GM20000 (cell line): Measurements from ENCODE around the gene TRAF3IP1.

Source experiments
- DNase-seq: peaks from one replicate; pipeline ENCODE4 v3.0.0; 2012; ENCODE audit warnings: low spot score
- TF ChIP-seq, protein P1 (sequence below): IDR thresholded peaks from 2 replicates; pipeline ENCODE4 v1.5.1; 2012; ENCODE audit warnings: mild to moderate bottlenecking, control low read depth; ENCODE audit errors: extremely low read depth, missing control alignments

TRAF3IP1 gene

DNA sequence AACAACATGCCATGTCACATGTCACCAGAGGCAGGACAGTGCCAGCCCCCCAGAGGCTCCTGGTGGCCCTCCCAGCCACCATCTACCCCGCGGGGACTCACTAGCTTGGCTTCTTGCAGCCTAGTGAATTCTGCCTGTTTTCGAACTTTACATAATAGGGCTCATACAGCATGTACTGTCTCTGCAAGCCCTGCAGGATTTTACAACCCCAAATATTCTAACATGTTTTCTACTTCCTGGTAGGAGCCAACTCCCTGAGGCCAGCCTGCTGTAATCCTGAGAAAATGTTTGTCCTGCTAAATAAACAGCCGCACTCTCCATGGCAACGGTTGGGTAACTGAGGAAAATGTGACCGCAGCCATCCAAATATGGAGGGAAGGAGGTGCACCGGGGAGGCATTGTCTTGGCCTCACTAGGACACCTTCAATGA is 34.6 kb upstream of the TRAF3IP1 start:
- DNase-seq, result no peak
- TF ChIP-seq, protein P1, sequence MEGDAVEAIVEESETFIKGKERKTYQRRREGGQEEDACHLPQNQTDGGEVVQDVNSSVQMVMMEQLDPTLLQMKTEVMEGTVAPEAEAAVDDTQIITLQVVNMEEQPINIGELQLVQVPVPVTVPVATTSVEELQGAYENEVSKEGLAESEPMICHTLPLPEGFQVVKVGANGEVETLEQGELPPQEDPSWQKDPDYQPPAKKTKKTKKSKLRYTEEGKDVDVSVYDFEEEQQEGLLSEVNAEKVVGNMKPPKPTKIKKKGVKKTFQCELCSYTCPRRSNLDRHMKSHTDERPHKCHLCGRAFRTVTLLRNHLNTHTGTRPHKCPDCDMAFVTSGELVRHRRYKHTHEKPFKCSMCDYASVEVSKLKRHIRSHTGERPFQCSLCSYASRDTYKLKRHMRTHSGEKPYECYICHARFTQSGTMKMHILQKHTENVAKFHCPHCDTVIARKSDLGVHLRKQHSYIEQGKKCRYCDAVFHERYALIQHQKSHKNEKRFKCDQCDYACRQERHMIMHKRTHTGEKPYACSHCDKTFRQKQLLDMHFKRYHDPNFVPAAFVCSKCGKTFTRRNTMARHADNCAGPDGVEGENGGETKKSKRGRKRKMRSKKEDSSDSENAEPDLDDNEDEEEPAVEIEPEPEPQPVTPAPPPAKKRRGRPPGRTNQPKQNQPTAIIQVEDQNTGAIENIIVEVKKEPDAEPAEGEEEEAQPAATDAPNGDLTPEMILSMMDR, result no peak

DNA sequence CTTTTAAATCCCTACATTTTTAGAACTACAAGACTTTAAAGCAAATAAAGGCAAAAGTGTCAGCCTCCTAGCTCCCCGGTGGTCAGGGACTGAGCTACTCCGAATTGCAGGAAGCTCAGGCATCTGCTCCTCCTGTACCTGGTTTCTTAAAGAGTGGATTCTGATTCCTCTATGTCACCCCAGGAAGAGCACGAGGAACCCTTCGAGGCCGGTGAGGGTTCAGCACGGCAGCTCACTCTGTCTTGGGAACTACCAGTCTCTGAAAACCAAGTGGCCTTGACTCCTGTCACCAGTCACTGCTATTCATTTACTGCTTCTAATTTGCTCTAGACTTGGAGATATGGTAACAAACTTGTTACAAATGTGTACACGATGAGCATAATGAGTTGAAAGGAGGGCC is 34.2 kb upstream of the TRAF3IP1 start:
- TF ChIP-seq, protein P1, result no peak
- DNase-seq, result no peak

DNA sequence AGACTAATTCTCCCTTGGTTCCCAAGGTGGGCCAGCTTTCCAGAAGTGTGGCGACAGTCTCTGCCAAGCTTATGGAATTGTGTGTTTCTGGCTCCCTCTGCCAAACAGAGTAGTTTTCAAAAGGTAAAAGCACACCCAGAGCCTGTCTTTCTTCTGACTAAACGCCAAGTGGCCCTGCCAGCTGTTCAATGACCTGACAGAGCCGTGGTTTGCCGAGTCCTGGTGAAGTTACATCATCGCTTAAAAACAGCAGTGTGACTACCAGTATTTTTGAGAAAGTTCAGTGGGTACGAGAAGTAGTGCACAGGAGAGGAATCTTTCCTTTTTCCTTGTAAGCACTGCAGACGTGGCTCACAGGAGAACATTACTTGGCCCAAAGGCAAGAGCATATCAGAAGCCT is 33.8 kb upstream of the TRAF3IP1 start:
- DNase-seq, result no peak
- TF ChIP-seq, protein P1, result no peak

DNA sequence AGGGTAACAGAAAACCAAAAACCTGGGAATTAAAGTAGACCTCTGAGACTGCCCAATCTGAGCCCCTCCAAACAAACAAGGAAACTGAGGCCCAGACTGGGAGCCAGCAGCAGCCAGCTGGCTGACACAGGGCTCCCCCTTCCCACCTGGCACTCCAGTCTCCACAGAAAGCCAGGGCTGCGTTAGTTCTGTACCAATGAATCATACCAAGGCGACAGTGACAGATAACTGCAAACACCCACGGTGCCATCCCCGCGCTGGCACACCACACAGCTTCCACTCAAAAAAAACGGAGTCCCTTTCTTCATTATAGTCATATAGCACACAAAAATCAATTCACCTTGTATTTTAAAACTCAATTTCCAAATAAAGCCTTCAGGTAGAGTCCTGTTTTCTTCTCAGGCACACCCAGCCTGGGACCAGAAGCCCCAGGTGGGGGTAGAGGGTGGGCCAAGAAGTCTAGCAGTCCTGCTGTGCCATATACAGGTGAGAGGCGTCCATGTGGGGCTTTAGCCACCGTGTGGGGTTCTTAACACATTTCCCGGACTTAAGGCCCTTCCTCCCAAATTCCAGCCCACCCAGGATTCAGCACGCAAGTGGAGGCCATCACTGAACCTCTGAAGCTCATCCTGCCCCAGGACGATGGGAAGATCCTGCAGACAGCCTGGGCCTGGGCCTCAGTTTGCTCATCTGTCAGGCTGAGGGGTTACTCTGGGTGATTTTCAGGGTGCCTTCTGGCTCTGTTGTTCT is 33.2 kb upstream of the TRAF3IP1 start:
- no peak for DNase-seq
- TF ChIP-seq, protein P1, result no peak

DNA sequence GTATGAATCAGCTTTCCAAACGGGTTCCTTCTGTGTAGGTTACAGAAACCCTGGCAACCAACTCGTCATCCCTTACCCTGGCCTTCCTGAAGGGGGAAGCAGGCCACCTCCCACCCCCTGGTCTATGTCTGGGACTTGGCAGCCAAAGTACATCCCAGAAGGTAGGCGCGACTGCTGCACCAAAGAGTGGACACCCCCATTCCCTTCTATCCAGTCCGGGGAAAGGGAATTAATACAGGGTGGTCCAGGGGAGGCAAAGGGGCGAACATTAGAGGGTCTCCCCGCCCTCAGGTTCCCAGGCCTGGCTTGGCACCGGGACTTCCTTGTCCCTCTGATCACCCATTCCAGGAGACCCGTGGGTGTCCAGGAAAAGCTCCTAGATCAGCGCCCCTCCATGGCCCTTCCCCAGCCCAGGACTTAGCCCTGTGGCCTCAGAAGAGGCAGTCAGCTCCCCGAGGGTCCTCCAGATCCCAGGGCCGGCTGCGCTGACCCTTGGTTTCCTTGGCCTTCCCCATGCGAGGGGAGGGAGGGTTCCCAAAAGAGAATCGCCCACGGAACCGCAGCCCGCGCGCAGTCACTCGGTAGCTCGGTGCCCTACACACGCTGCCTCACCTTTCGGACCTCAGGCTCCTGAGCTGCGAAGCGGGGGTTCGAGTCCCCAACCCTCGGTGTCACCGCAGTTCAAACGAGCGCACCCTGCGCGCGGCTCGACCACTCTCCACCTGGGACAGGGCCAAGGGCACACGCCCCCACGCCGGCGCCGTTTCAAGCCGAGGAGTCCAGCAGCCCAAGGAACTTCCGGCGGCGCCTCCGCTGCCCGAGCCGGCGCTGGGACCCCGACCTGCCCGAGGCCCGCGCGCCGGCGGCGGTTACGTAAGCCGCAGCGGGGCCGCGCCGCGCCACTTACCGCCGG is 32.3 kb upstream of the TRAF3IP1 start, which contains the start of gene PER2:
Gene PER2, minus strand, starts transcription at position 874 of the 913 bp plus-strand sequence. CDS start 10,674 bp downstream, outside the sequence.
- TF ChIP-seq, protein P1, result no peak
- DNase-seq, result peak; percentile 56

DNA sequence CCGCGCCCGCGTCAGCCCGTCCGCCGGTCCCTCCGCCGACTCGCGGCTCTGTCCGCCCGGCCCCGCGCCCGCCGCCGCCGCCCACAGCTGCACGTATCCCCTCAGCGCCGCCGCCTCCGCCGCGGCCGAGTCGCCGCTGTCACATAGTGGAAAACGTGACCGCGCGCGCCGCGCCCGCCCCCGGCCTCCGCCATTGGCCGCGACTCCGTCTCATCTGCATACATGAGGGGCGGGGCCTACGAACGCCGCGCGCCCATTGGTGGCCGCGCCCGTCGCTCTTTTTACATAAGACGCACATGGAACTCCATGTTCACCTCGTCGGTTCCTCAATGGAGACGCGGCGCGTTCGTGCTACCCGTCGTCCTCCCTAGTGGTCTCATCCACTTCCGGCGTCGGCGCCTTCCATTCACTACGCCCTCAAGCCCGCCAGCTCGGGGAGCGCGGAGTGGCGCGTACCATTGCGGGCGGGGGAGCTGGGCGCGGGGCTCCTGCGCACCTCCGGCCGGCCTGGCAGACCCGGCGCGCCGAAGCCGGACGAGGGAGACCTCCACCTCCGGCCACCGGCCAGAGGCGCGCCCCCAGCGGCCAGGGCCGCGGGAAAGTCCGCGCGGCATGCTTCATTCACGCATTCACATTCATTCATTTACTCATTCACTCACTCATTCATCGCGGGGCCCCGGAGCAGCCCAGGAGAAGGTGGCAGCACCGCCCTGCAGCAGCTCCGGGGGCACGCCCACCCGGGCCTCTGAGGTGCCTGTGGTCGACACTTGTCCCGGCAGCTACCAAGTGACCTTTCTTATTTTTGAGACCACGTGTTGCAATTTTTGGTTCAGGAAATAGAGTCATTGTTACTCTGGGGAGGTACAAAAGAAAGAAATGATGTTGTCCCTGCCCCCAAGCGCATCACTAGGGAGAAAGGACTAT is 31.4 kb upstream of the TRAF3IP1 start:
- peak; percentile 99 for DNase-seq
- TF ChIP-seq, protein P1, result no peak
